Brain microvascular endothelial cell (primary cell): ENCODE measurements around the gene GFER.

Experiments
- DNase-seq: peaks from one replicate; pipeline ENCODE4 v3.0.0-alpha.2; 2020
- H3K27ac ChIP-seq: fragments of 250-450 bp; sonication (Bioruptor Pico); 2 replicates; pipeline ENCODE4 v1.5.1; 2020; ENCODE audit warnings: mild to moderate bottlenecking, moderate library complexity
- H3K27me3 ChIP-seq: fragments of 250-450 bp; sonication (Bioruptor Pico); replicated peaks from 2 replicates; pipeline ENCODE4 v1.5.1; 2020; ENCODE audit warnings: mild to moderate bottlenecking
- H3K36me3 ChIP-seq: fragments of 250-450 bp; sonication (Bioruptor Pico); replicated peaks from 2 replicates; pipeline ENCODE4 v1.5.1; 2020; ENCODE audit warnings: mild to moderate bottlenecking
- H3K4me3 ChIP-seq: 2 replicates; pipeline ENCODE4 v1.5.1; 2011; ENCODE audit warnings: low read depth, mild to moderate bottlenecking, control low read depth, low read length, moderate library complexity
- in situ Hi-C: cut with HindIII; loops from 2 replicates; pipeline ENCODE4 v1.10.0; 2017; ENCODE audit warnings: low sequenced_read_pairs, low pct_ligation_motif_present
- TF ChIP-seq, protein P1 (sequence below): IDR thresholded peaks from 2 replicates; pipeline ENCODE4 v1.5.1; 2011; ENCODE audit warnings: low read depth, mild to moderate bottlenecking, moderate library complexity, low read length, control low read depth, inconsistent platforms; ENCODE audit errors: missing control alignments

Gene GFER

DNA sequence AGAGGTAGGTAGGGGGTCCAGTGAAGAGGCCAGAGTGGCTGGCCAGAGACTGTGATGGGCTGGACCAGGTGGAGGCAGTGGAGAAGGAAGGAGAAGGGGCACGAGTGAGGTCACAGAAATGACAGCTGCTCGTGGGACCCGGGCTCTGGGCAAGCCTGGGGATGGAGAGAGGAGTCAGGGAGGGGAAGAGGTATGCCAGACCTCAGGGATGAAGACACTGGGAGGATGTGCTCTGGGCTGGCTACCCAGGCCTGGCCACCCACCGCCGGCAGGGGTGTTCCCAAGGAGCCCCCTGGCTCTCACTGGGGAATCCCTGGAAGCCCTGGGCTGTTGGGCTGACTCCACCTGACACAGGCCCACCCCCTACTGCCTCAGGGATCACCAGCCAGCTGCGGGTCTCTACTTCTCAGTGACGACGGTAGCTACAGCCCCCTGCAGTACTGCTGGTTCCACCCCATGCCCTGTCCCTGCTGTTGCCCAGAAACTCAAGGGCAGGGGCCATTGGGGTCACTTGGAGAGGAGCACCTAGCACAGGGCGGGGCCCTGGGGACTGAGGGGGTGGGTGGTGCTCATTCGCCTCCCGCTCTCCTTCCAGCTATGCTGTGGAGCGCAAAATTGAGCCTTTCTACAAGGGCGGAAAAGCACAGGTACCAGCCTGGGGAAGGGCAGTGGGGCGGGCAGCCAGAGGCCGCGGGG lies 10.4 kb upstream of the GFER start:
- TF ChIP-seq, protein P1, sequence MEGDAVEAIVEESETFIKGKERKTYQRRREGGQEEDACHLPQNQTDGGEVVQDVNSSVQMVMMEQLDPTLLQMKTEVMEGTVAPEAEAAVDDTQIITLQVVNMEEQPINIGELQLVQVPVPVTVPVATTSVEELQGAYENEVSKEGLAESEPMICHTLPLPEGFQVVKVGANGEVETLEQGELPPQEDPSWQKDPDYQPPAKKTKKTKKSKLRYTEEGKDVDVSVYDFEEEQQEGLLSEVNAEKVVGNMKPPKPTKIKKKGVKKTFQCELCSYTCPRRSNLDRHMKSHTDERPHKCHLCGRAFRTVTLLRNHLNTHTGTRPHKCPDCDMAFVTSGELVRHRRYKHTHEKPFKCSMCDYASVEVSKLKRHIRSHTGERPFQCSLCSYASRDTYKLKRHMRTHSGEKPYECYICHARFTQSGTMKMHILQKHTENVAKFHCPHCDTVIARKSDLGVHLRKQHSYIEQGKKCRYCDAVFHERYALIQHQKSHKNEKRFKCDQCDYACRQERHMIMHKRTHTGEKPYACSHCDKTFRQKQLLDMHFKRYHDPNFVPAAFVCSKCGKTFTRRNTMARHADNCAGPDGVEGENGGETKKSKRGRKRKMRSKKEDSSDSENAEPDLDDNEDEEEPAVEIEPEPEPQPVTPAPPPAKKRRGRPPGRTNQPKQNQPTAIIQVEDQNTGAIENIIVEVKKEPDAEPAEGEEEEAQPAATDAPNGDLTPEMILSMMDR: no peak
- in situ Hi-C loops: no loop called here
- Histone ChIP-seq H3K36me3 (peaks cover 44% of the 10 kb centered on the region), H3K4me3 (no peak overlapping the region), H3K27me3 (no peaks in the 10 kb centered on the region), H3K27ac (no peak overlapping the region)
- DNase-seq: no peak

GRCh38 chr16:1974157-1975070 lies 9.6 kb upstream of the GFER start:
- no peak for DNase-seq
- H3K4me3 ChIP-seq: no peak overlapping the region
- TF ChIP-seq, protein P1: no peak
- H3K27me3 ChIP-seq: peaks cover 3% of the 10 kb centered on the region
- in situ Hi-C loops: no loop called here
- no peak overlapping the region for H3K27ac ChIP-seq
- peaks cover 47% of the 10 kb centered on the region for H3K36me3 ChIP-seq

DNA sequence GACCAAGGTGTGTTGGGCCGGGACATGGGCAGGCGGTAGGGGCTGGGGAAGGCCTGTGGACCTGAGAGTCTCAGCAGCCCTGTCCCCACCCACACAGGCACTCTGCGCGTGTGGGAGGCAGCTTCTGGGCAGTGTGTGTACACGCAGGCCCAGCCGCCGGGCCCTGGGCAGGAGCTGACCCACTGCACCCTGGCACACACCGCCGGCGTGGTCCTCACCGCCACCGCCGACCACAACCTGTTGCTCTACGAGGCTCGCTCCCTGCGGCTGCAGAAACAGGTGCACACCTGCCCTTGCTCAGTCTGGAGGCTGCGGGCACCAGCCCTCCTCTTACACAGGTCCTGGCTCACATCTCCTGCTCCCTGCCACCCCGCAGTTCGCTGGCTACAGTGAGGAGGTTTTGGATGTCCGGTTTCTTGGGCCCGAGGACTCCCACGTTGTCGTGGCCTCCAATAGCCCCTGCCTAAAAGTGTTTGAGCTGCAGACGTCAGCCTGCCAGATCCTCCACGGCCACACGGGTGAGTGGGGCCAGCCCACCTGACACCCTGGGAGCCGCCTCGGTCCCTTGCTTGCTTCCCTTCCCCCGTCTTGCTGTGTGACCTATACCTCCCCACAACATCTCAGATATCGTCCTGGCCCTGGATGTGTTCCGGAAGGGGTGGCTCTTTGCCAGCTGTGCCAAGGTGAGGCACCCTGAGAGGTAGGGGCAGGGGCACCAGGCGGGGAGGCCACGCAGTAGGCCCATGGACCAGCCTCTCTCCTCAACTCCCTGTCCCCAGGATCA lies 8.4 kb upstream of the GFER start:
- TF ChIP-seq, protein P1: no peak
- no peak overlapping the region for H3K27ac ChIP-seq
- in situ Hi-C loops: no loop called here
- no peak overlapping the region for H3K4me3 ChIP-seq
- DNase-seq: no peak
- H3K36me3 ChIP-seq: peaks cover 47% of the 10 kb centered on the region
- H3K27me3 ChIP-seq: peaks cover 15% of the 10 kb centered on the region

DNA sequence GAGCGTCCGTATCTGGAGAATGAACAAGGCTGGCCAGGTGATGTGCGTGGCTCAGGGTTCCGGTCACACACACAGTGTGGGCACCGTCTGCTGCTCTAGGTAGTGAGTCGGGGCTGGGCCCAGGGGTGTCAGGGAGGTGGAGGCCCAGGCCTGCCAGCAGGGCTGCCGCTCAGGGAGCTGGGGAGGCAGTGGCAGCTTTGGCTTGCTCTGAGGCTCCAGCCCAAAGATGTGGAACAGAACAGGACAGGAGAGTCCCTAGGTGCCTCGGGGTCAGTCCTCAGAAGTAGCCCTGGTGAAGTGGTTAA lies 7.8 kb upstream of the GFER start:
- Histone ChIP-seq H3K36me3 (peaks cover 47% of the 10 kb centered on the region), H3K27me3 (peaks cover 21% of the 10 kb centered on the region), H3K4me3 (no peak overlapping the region), H3K27ac (no peak overlapping the region)
- in situ Hi-C loops: no loop called here
- DNase-seq: no peak
- TF ChIP-seq, protein P1: no peak

DNA sequence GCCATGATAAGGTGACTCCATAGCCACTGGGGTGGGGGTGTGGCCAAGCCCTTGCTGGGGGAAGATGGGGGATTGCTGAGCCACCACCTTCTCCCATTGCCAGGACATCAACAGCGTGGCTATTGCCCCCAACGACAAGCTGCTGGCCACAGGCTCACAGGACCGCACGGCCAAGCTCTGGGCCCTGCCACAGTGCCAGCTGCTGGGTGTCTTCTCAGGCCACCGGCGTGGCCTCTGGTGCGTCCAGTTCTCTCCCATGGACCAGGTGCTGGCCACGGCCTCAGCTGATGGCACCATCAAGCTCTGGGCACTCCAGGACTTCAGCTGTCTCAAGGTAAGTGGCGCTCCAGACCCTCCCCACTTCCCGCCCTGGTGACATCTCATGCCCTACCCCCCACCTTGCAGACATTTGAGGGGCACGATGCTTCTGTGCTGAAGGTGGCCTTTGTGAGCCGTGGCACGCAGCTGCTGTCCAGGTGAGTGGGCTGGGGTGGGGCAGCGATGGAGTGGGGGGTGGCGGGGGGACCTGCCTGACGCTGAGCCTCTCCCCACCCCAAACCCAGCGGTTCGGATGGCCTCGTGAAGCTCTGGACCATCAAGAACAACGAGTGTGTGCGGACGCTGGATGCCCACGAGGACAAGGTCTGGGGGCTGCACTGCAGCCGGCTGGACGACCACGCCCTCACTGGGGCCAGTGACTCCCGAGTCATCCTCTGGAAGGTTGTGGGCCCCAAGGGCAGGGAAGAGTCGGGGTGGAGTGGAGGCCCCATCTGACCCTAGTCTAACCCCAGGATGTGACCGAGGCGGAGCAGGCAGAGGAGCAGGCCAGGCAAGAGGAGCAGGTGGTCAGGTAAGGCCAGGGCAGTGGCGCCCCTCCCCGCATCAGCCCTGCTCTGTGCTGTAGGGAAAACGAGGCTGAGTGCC lies 6.8 kb upstream of the GFER start:
- peaks cover 47% of the 10 kb centered on the region for H3K36me3 ChIP-seq
- no peak for DNase-seq

More for the DNA sequence above, 6.8 kb upstream of the GFER start:
- Histone ChIP-seq H3K27me3 (peaks cover 31% of the 10 kb centered on the region), H3K4me3 (no peak overlapping the region), H3K27ac (no peak overlapping the region)
- TF ChIP-seq, protein P1: no peak
- in situ Hi-C loops: no loop called here
